Measurements from ENCODE around the gene SLC22A16.

The SLC22A16 gene

DNA sequence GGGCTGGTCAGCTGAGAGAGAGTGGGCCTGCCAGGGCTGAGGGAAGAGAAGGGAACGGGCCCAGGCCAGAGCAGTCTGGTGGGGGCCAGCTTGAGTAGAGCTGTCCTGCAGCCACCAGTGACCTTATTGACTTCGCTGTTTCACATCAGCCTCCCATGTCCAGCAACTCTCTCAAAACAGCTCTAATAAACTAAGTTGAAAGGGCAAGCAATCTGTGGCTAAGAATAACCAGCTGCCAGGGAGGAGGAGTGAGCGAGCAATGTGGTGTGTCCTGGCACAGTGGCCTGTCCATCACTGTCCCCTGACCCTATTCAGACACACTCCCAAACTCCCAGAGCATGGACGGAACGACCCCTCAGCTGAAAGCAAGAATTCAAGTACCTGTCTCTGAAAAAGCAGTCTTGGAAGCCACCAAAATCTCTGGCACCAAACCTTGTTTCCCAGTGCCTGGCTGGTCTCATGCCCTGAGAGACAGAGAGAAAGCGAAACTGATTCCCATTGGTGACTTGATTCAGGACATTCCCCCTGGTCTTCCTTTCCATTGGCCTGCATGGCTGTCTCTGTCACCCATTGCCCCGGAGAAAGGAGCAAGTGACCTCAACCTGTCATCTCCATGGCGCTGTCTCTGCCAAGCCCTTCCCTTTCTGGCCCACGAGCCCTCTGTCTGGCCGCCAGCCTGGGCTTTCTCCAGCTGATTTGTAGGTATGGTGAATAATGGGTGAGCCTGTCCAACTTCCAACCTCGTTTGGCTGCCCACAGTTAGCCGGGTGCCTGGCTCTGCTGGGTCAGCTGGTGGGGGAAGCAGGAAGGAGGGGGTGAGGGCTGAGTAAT lies 61.1 kb downstream of the SLC22A16 start, which contains the start of gene DDO:
Gene DDO (minus strand): TSS at position 490 of the 831 bp plus-strand sequence. CDS start 2,113 bp downstream, outside the sequence.
- no peak for TF ChIP-seq EZH2 (IDR thresholded peaks at IDR 0.05; ENCODE audit: borderline replicate concordance, low read length)
- TF ChIP-seq, protein P1, sequence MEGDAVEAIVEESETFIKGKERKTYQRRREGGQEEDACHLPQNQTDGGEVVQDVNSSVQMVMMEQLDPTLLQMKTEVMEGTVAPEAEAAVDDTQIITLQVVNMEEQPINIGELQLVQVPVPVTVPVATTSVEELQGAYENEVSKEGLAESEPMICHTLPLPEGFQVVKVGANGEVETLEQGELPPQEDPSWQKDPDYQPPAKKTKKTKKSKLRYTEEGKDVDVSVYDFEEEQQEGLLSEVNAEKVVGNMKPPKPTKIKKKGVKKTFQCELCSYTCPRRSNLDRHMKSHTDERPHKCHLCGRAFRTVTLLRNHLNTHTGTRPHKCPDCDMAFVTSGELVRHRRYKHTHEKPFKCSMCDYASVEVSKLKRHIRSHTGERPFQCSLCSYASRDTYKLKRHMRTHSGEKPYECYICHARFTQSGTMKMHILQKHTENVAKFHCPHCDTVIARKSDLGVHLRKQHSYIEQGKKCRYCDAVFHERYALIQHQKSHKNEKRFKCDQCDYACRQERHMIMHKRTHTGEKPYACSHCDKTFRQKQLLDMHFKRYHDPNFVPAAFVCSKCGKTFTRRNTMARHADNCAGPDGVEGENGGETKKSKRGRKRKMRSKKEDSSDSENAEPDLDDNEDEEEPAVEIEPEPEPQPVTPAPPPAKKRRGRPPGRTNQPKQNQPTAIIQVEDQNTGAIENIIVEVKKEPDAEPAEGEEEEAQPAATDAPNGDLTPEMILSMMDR (IDR thresholded peaks at IDR 0.05; ENCODE audit: low read length) = no peak
- no peak within 1 kb of the TSS for H3K4me3 ChIP-seq (ENCODE audit: low read depth, low read length, poor library complexity, severe bottlenecking)

DNA sequence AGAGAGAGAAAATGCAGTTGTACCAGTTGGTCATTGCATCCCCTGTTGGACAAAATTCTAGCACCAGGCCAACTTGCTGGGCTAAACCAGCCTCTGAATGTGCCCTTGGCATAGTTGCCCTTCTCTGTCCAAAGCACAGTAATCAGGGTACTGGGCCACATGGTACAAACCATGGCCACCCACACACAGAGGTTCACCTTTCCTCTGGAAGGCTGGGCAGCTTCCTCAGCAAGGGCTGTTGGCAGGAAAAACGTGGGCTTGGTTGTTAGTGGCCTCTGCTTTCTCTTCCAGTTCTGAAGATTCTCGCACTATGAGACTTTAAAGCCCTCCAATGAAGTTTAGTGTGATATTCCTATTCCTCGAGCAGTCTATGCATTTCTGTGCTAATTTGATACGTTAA lies 61.7 kb downstream of the SLC22A16 start:
- TF ChIP-seq EZH2 (IDR thresholded peaks at IDR 0.05; ENCODE audit: borderline replicate concordance, low read length) = no peak
- TF ChIP-seq, protein P1 (IDR thresholded peaks at IDR 0.05; ENCODE audit: low read length) = no peak
- Histone ChIP-seq H3K9me3 (ENCODE audit: low read length) (no peaks in the 10 kb centered on the region), H3K27me3 (ENCODE audit: insufficient read depth, low read length) (no peaks in the 10 kb centered on the region), H3K27ac (ENCODE audit: low read depth, low read length, poor library complexity, severe bottlenecking) (no peak overlapping the region), H3F3A (ENCODE audit: insufficient read depth, low read length) (no peaks in the 10 kb centered on the region), H3K4me1 (ENCODE audit: insufficient read depth, low read length, severe bottlenecking) (no peaks in the 10 kb centered on the region), H3K9ac (ENCODE audit: low read length) (no peak overlapping the region), H4K20me1 (ENCODE audit: insufficient read depth, low read length) (no peaks in the 10 kb centered on the region), H3K9me2 (ENCODE audit: low read depth, low read length) (no peaks in the 10 kb centered on the region), H3K36me3 (ENCODE audit: insufficient read depth, low read length) (no peaks in the 10 kb centered on the region), H2AFZ (ENCODE audit: low read length) (no peak overlapping the region), H3K79me2 (ENCODE audit: insufficient read depth, low read length) (no peaks in the 10 kb centered on the region), H3K4me3 (ENCODE audit: low read depth, low read length, poor library complexity, severe bottlenecking) (no peak overlapping the region), H3K4me2 (ENCODE audit: low read length) (no peak overlapping the region)

More for the DNA sequence above, 61.1 kb downstream of the SLC22A16 start, which contains the start of gene DDO:
- Histone ChIP-seq H3K27me3 (ENCODE audit: insufficient read depth, low read length) (no peaks in the 10 kb centered on the region), H3K79me2 (ENCODE audit: insufficient read depth, low read length) (no peaks in the 10 kb centered on the region), H3K36me3 (ENCODE audit: insufficient read depth, low read length) (no peaks in the 10 kb centered on the region), H3K9me2 (ENCODE audit: low read depth, low read length) (no peaks in the 10 kb centered on the region), H3F3A (ENCODE audit: insufficient read depth, low read length) (no peaks in the 10 kb centered on the region), H3K4me2 (ENCODE audit: low read length) (no peak within 1 kb of the TSS), H3K9me3 (ENCODE audit: low read length) (no peaks in the 10 kb centered on the region), H2AFZ (ENCODE audit: low read length) (no peak within 1 kb of the TSS), H3K9ac (ENCODE audit: low read length) (no peak within 1 kb of the TSS), H3K4me1 (ENCODE audit: insufficient read depth, low read length, severe bottlenecking) (no peaks in the 10 kb centered on the region), H3K27ac (ENCODE audit: low read depth, low read length, poor library complexity, severe bottlenecking) (no peak within 1 kb of the TSS), H4K20me1 (ENCODE audit: insufficient read depth, low read length) (no peaks in the 10 kb centered on the region)

DNA sequence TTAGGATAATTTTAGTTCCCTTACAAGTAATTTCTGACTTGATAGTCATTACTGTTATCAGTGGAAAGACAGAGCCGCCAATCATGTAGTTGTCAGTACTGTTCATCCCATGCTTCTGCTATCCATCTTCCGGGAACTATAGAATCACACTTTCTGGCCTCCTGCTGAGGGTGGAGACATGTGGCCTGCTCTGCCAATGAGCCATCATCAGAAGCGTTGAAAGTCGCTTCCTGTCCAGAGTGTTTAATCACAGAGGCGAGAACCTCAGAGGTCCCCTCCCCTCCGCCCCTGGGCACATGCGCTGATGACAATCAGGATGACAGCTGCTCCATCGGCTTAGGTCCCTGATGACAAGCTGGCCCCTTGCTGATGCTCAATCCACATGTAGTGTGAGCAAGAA lies 64.1 kb downstream of the SLC22A16 start:
- H3K79me2 ChIP-seq (ENCODE audit: insufficient read depth, low read length) = no peaks in the 10 kb centered on the region
- H3K4me3 ChIP-seq (ENCODE audit: low read depth, low read length, poor library complexity, severe bottlenecking) = no peak overlapping the region
- no peaks in the 10 kb centered on the region for H3K9me2 ChIP-seq (ENCODE audit: low read depth, low read length)
- no peak overlapping the region for H3K27ac ChIP-seq (ENCODE audit: low read depth, low read length, poor library complexity, severe bottlenecking)
- H3K27me3 ChIP-seq (ENCODE audit: insufficient read depth, low read length) = no peaks in the 10 kb centered on the region
- H3K36me3 ChIP-seq (ENCODE audit: insufficient read depth, low read length) = no peaks in the 10 kb centered on the region
- TF ChIP-seq, protein P1 (IDR thresholded peaks at IDR 0.05; ENCODE audit: low read length) = no peak
- TF ChIP-seq EZH2 (IDR thresholded peaks at IDR 0.05; ENCODE audit: borderline replicate concordance, low read length) = no peak
- H3K4me1 ChIP-seq (ENCODE audit: insufficient read depth, low read length, severe bottlenecking) = no peaks in the 10 kb centered on the region
- no peaks in the 10 kb centered on the region for H3K9me3 ChIP-seq (ENCODE audit: low read length)
- no peak overlapping the region for H3K9ac ChIP-seq (ENCODE audit: low read length)
- no peak overlapping the region for H3K4me2 ChIP-seq (ENCODE audit: low read length)
- no peaks in the 10 kb centered on the region for H3F3A ChIP-seq (ENCODE audit: insufficient read depth, low read length)
- no peak overlapping the region for H2AFZ ChIP-seq (ENCODE audit: low read length)
- H4K20me1 ChIP-seq (ENCODE audit: insufficient read depth, low read length) = no peaks in the 10 kb centered on the region
